DND-41 (cell line): Measurements from ENCODE around the gene SRL.

Source experiments
- EZH2 ChIP-seq: IDR thresholded peaks from 3 replicates; pipeline ENCODE4 v1.6.1; 2012; ENCODE audit warnings: borderline replicate concordance, low read depth, mild to moderate bottlenecking, moderate library complexity, low read length, inconsistent platforms; ENCODE audit not compliant: severe bottlenecking
- TF ChIP-seq, protein P1 (sequence below): IDR thresholded peaks from 2 replicates; pipeline ENCODE4 v1.5.1; 2012; ENCODE audit warnings: borderline replicate concordance, low read length, moderate library complexity, mild to moderate bottlenecking; ENCODE audit not compliant: poor library complexity, severe bottlenecking; ENCODE audit errors: extremely low read depth

GRCh38 chr16:4140652-4141051 lies 101.2 kb downstream of the SRL start:
- no peak for TF ChIP-seq EZH2
- TF ChIP-seq, protein P1, sequence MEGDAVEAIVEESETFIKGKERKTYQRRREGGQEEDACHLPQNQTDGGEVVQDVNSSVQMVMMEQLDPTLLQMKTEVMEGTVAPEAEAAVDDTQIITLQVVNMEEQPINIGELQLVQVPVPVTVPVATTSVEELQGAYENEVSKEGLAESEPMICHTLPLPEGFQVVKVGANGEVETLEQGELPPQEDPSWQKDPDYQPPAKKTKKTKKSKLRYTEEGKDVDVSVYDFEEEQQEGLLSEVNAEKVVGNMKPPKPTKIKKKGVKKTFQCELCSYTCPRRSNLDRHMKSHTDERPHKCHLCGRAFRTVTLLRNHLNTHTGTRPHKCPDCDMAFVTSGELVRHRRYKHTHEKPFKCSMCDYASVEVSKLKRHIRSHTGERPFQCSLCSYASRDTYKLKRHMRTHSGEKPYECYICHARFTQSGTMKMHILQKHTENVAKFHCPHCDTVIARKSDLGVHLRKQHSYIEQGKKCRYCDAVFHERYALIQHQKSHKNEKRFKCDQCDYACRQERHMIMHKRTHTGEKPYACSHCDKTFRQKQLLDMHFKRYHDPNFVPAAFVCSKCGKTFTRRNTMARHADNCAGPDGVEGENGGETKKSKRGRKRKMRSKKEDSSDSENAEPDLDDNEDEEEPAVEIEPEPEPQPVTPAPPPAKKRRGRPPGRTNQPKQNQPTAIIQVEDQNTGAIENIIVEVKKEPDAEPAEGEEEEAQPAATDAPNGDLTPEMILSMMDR, result no peak
